H1 (cell line): ENCODE data around the gene NBPF3. TPM values are rescaled to one million over a fixed set of nuclear protein-coding genes. Genes with fewer than 3 reads are reported as not detected.

Experiments used
- BACH1 ChIP-seq: IDR thresholded peaks from 2 replicates; pipeline ENCODE4 v1.6.1; 2012; ENCODE audit warnings: low read length, improper control_type of control experiment
- CBX5 ChIP-seq: fragments of 300-800, 300-1000 bp; sonication (generic); IDR thresholded peaks from 2 replicates; pipeline ENCODE4 v1.7.1; 2016; ENCODE audit warnings: antibody characterized with exemption, low read length, low read depth
- CBX8 ChIP-seq: fragments of 300-800, 300-1000 bp; sonication (generic); IDR thresholded peaks from 2 replicates; pipeline ENCODE4 v1.7.1; 2016; ENCODE audit warnings: low read depth, low read length, borderline replicate concordance
- CHD1 ChIP-seq: IDR thresholded peaks from 2 replicates; pipeline ENCODE4 v1.6.1; 2012; ENCODE audit warnings: low read depth, low read length, improper control_type of control experiment
- EGR1 ChIP-seq: IDR thresholded peaks from 2 replicates; pipeline ENCODE4 v1.6.1; 2011; ENCODE audit warnings: low read depth, low read length, borderline replicate concordance
- EZH2 ChIP-seq: fragments of 200-600 bp; sonication (generic); IDR thresholded peaks from 2 replicates; pipeline ENCODE4 v1.7.1; 2012; ENCODE audit warnings: low read depth, mild to moderate bottlenecking, moderate library complexity, low read length, inconsistent platforms; ENCODE audit not compliant: severe bottlenecking
- HDAC2 ChIP-seq, 2 experiments: fragments of 300-600 bp in 1 of 2; sonication (generic) in 1 of 2; IDR thresholded peaks; 2 replicates each; pipeline ENCODE4 v1.6.1; 2011 to 2012; ENCODE audit warnings: low read depth in 2 of 2, low read length in 2 of 2, mild to moderate bottlenecking in 2 of 2, moderate library complexity in 2 of 2, borderline replicate concordance in 1 of 2, inconsistent platforms in 1 of 2
- HDAC6 ChIP-seq: IDR thresholded peaks from one replicate; pipeline ENCODE4 v1.7.1; 2012; ENCODE audit warnings: low read depth, mild to moderate bottlenecking, inconsistent platforms, low read length, moderate library complexity
- JUN ChIP-seq: IDR thresholded peaks from 2 replicates; pipeline ENCODE4 v1.6.1; 2011; ENCODE audit warnings: low read depth, mild to moderate bottlenecking, improper control_type of control experiment, low read length
- JUND ChIP-seq: IDR thresholded peaks from 2 replicates; pipeline ENCODE4 v1.6.1; 2011; ENCODE audit warnings: mild to moderate bottlenecking, improper control_type of control experiment, low read length
- KDM1A ChIP-seq: fragments of 200-600, 300-600 bp; sonication (generic); IDR thresholded peaks from 2 replicates; pipeline ENCODE4 v1.7.1; 2016; ENCODE audit warnings: mild to moderate bottlenecking, low read length, borderline replicate concordance
- MAX ChIP-seq: IDR thresholded peaks from 2 replicates; pipeline ENCODE4 v1.6.1; 2012; ENCODE audit warnings: inconsistent platforms
- RAD21 ChIP-seq, 2 experiments: IDR thresholded peaks in 1 of 2; conservative IDR thresholded peaks in 1 of 2; 2 replicates each; pipeline ENCODE4 v1.6.1; 2011; ENCODE audit warnings: low read depth in 2 of 2, low read length in 2 of 2, improper control_type of control experiment in 1 of 2, inconsistent platforms in 1 of 2, mild to moderate bottlenecking in 1 of 2, moderate library complexity in 1 of 2
- SIX5 ChIP-seq: IDR thresholded peaks from 2 replicates; pipeline ENCODE4 v1.6.1; 2011; ENCODE audit warnings: mild to moderate bottlenecking, low read depth, low read length
- SP2 ChIP-seq: IDR thresholded peaks from 2 replicates; pipeline ENCODE4 v1.6.1; 2012; ENCODE audit warnings: mild to moderate bottlenecking, low read length, inconsistent platforms
- SP4 ChIP-seq: IDR thresholded peaks from 2 replicates; pipeline ENCODE4 v1.6.1; 2012; ENCODE audit warnings: low read length, inconsistent platforms
- YY1 ChIP-seq: IDR thresholded peaks from 2 replicates; pipeline ENCODE4 v1.6.1; 2011; ENCODE audit warnings: low read depth, mild to moderate bottlenecking, low read length
- polyA plus RNA-seq, 7 experiments: library from polyadenylated mRNA; depleted of rRNA in 3 of 7; stranded (reverse) in 5 of 7; unstranded in 2 of 7; fragments of >200 nt in 5 of 7; fragments of 200-250 nt in 2 of 7; gene quantifications; 1 replicate in 5 of 7; 2 replicates in 1 of 7; 4 replicates in 1 of 7; pipeline versions ENCODE4 v1.2.1 to v1.2.3, GENCODE V29; 2011 to 2013; ENCODE audit warnings: missing spikeins in 2 of 7, mixed read lengths in 2 of 7
- total RNA-seq: library from RNA; stranded (reverse); fragmentation: NEBNext Ultra II Directional; extraction: Animal tissue kit (Norgen Biotek cat#: 25700); gene quantifications from 2 replicates; pipeline ENCODE4 v1.2.1, GENCODE V29; 2021

Gene NBPF3
- total and polyA plus RNA-seq, 2 of the 8 experiments (the other 6 are each of a cell fraction or from before 2014, with no cell fraction given) = 3.8 to 4.3 TPM

- TF ChIP-seq EGR1 (no peak), HDAC2 (IDR thresholded peaks at IDR 0.05; ENCODE audit: borderline replicate concordance in 1 of 2, low read depth in 2 of 2, low read length in 2 of 2) (no peak), JUND (no peak), CBX5 (no peak), JUN (no peak), YY1 (no peak), RAD21 (IDR thresholded peaks at IDR 0.05 in 1 of 2, conservative IDR thresholded peaks at IDR 0.05 in 1 of 2; ENCODE audit: low read depth in 2 of 2, low read length in 2 of 2) (no peak), CHD1 (no peak), SIX5 (no peak), KDM1A (no peak), MAX (peak; percentile 33; the same call in 1 of the 2 replicates), CBX8 (no peak), SP2 (no peak), EZH2 (peak; percentile 40), BACH1 (no peak), HDAC6 (no peak), SP4 (no peak; the same call in 1 of the 2 replicates)
These were observed at the start of gene NBPF3 (continued) for GRCh38 chr1:21439721-21440629.
